WTC11 (cell line): ENCODE data around the gene HBG1.

ENCODE experiments used
- ESRRA ChIP-seq: sonication (generic); formaldehyde crosslinking; IDR thresholded peaks from 2 replicates; pipeline ENCODE4 v1.8.1; 2022; ENCODE audit warnings: mild to moderate bottlenecking, missing genetic modification reagents, borderline replicate concordance
- ETV6 ChIP-seq: sonication (generic); formaldehyde crosslinking; IDR thresholded peaks from 2 replicates; pipeline ENCODE4 v1.8.1; 2022; ENCODE audit warnings: mild to moderate bottlenecking, missing genetic modification reagents
- MYBL2 ChIP-seq: sonication (generic); formaldehyde crosslinking; IDR thresholded peaks from 2 replicates; pipeline ENCODE4 v1.8.1; 2023; ENCODE audit warnings: mild to moderate bottlenecking, moderate library complexity, missing genetic modification reagents
- NFATC4 ChIP-seq: fragments of 250-450 bp; sonication (Bioruptor Pico); IDR thresholded peaks from 2 replicates; pipeline ENCODE4 v1.9.0; 2021; ENCODE audit warnings: mild to moderate bottlenecking
- NFYB ChIP-seq: sonication (generic); formaldehyde crosslinking; conservative IDR thresholded peaks from 2 replicates; pipeline ENCODE4 v1.8.0; 2022; ENCODE audit warnings: low read depth, missing genetic modification reagents
- TF ChIP-seq, protein P1 (sequence below): fragments of 200-600 bp; IDR thresholded peaks from 2 replicates; pipeline ENCODE4 v1.8.0; 2022; ENCODE audit warnings: antibody characterized with exemption
- TF ChIP-seq, protein P2 (sequence below): sonication (generic); formaldehyde crosslinking; IDR thresholded peaks from 2 replicates; pipeline ENCODE4 v1.8.0; 2022; ENCODE audit warnings: missing genetic modification reagents
- TF ChIP-seq, protein P3 (sequence below): sonication (generic); formaldehyde crosslinking; IDR thresholded peaks from 2 replicates; pipeline ENCODE4 v1.8.0; 2023; ENCODE audit warnings: mild to moderate bottlenecking, missing genetic modification reagents
- TF ChIP-seq, protein P4 (sequence below): sonication (generic); formaldehyde crosslinking; IDR thresholded peaks from 2 replicates; pipeline ENCODE4 v1.8.1; 2022; ENCODE audit warnings: low read depth, missing genetic modification reagents, borderline replicate concordance
- TF ChIP-seq, protein P5 (sequence below): sonication (generic); formaldehyde crosslinking; IDR thresholded peaks from 2 replicates; pipeline ENCODE4 v1.8.1; 2023; ENCODE audit warnings: mild to moderate bottlenecking, missing genetic modification reagents
- TF ChIP-seq, protein P6 (sequence below): sonication (generic); formaldehyde crosslinking; IDR thresholded peaks from 2 replicates; pipeline ENCODE4 v1.8.0; 2022; ENCODE audit warnings: mild to moderate bottlenecking, missing genetic modification reagents
- TF ChIP-seq, protein P7 (sequence below): sonication (generic); formaldehyde crosslinking; IDR thresholded peaks from 2 replicates; pipeline ENCODE4 v1.8.1; 2023; ENCODE audit warnings: mild to moderate bottlenecking, missing genetic modification reagents
- TF ChIP-seq, protein P8 (sequence below): sonication (generic); formaldehyde crosslinking; IDR thresholded peaks from 2 replicates; pipeline ENCODE4 v1.8.0; 2023; ENCODE audit warnings: missing genetic modification reagents, mild to moderate bottlenecking, borderline replicate concordance

DNA sequence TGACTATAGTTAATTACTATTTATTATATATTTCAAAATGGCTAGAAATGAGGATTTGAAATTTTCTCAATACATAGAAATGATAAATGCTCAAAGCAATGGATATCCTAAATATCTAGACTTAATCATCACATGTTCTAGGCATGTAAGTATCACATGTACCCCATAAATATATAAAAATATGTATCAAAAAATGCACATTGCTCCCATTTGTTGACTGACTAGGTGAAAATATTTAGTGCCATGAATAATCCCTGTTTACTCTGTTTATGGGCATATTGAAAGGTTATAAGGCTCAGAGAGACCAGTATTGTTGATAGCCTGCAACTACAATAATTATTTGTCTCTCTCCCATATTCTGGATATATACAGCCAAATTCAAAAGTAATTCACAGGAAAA, 17.0 kb upstream of the HBG1 start:
- TF ChIP-seq NFYB (CRISPR knock-in tag), result no peak
- TF ChIP-seq, protein P1, sequence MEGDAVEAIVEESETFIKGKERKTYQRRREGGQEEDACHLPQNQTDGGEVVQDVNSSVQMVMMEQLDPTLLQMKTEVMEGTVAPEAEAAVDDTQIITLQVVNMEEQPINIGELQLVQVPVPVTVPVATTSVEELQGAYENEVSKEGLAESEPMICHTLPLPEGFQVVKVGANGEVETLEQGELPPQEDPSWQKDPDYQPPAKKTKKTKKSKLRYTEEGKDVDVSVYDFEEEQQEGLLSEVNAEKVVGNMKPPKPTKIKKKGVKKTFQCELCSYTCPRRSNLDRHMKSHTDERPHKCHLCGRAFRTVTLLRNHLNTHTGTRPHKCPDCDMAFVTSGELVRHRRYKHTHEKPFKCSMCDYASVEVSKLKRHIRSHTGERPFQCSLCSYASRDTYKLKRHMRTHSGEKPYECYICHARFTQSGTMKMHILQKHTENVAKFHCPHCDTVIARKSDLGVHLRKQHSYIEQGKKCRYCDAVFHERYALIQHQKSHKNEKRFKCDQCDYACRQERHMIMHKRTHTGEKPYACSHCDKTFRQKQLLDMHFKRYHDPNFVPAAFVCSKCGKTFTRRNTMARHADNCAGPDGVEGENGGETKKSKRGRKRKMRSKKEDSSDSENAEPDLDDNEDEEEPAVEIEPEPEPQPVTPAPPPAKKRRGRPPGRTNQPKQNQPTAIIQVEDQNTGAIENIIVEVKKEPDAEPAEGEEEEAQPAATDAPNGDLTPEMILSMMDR, result no peak
- TF ChIP-seq, protein P2, sequence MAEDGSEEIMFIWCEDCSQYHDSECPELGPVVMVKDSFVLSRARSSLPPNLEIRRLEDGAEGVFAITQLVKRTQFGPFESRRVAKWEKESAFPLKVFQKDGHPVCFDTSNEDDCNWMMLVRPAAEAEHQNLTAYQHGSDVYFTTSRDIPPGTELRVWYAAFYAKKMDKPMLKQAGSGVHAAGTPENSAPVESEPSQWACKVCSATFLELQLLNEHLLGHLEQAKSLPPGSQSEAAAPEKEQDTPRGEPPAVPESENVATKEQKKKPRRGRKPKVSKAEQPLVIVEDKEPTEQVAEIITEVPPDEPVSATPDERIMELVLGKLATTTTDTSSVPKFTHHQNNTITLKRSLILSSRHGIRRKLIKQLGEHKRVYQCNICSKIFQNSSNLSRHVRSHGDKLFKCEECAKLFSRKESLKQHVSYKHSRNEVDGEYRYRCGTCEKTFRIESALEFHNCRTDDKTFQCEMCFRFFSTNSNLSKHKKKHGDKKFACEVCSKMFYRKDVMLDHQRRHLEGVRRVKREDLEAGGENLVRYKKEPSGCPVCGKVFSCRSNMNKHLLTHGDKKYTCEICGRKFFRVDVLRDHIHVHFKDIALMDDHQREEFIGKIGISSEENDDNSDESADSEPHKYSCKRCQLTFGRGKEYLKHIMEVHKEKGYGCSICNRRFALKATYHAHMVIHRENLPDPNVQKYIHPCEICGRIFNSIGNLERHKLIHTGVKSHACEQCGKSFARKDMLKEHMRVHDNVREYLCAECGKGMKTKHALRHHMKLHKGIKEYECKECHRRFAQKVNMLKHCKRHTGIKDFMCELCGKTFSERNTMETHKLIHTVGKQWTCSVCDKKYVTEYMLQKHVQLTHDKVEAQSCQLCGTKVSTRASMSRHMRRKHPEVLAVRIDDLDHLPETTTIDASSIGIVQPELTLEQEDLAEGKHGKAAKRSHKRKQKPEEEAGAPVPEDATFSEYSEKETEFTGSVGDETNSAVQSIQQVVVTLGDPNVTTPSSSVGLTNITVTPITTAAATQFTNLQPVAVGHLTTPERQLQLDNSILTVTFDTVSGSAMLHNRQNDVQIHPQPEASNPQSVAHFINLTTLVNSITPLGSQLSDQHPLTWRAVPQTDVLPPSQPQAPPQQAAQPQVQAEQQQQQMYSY, result no peak
- TF ChIP-seq MYBL2, result no peak
- no peak for TF ChIP-seq NFATC4
- TF ChIP-seq, protein P3, sequence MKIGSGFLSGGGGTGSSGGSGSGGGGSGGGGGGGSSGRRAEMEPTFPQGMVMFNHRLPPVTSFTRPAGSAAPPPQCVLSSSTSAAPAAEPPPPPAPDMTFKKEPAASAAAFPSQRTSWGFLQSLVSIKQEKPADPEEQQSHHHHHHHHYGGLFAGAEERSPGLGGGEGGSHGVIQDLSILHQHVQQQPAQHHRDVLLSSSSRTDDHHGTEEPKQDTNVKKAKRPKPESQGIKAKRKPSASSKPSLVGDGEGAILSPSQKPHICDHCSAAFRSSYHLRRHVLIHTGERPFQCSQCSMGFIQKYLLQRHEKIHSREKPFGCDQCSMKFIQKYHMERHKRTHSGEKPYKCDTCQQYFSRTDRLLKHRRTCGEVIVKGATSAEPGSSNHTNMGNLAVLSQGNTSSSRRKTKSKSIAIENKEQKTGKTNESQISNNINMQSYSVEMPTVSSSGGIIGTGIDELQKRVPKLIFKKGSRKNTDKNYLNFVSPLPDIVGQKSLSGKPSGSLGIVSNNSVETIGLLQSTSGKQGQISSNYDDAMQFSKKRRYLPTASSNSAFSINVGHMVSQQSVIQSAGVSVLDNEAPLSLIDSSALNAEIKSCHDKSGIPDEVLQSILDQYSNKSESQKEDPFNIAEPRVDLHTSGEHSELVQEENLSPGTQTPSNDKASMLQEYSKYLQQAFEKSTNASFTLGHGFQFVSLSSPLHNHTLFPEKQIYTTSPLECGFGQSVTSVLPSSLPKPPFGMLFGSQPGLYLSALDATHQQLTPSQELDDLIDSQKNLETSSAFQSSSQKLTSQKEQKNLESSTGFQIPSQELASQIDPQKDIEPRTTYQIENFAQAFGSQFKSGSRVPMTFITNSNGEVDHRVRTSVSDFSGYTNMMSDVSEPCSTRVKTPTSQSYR, result no peak
- TF ChIP-seq, protein P4, sequence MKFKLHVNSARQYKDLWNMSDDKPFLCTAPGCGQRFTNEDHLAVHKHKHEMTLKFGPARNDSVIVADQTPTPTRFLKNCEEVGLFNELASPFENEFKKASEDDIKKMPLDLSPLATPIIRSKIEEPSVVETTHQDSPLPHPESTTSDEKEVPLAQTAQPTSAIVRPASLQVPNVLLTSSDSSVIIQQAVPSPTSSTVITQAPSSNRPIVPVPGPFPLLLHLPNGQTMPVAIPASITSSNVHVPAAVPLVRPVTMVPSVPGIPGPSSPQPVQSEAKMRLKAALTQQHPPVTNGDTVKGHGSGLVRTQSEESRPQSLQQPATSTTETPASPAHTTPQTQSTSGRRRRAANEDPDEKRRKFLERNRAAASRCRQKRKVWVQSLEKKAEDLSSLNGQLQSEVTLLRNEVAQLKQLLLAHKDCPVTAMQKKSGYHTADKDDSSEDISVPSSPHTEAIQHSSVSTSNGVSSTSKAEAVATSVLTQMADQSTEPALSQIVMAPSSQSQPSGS (CRISPR knock-in tag), result no peak
- TF ChIP-seq, protein P5, sequence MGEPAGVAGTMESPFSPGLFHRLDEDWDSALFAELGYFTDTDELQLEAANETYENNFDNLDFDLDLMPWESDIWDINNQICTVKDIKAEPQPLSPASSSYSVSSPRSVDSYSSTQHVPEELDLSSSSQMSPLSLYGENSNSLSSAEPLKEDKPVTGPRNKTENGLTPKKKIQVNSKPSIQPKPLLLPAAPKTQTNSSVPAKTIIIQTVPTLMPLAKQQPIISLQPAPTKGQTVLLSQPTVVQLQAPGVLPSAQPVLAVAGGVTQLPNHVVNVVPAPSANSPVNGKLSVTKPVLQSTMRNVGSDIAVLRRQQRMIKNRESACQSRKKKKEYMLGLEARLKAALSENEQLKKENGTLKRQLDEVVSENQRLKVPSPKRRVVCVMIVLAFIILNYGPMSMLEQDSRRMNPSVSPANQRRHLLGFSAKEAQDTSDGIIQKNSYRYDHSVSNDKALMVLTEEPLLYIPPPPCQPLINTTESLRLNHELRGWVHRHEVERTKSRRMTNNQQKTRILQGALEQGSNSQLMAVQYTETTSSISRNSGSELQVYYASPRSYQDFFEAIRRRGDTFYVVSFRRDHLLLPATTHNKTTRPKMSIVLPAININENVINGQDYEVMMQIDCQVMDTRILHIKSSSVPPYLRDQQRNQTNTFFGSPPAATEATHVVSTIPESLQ, result no peak
- TF ChIP-seq, protein P6, sequence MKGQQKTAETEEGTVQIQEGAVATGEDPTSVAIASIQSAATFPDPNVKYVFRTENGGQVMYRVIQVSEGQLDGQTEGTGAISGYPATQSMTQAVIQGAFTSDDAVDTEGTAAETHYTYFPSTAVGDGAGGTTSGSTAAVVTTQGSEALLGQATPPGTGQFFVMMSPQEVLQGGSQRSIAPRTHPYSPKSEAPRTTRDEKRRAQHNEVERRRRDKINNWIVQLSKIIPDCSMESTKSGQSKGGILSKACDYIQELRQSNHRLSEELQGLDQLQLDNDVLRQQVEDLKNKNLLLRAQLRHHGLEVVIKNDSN (CRISPR knock-in tag), result no peak
- TF ChIP-seq, protein P7, sequence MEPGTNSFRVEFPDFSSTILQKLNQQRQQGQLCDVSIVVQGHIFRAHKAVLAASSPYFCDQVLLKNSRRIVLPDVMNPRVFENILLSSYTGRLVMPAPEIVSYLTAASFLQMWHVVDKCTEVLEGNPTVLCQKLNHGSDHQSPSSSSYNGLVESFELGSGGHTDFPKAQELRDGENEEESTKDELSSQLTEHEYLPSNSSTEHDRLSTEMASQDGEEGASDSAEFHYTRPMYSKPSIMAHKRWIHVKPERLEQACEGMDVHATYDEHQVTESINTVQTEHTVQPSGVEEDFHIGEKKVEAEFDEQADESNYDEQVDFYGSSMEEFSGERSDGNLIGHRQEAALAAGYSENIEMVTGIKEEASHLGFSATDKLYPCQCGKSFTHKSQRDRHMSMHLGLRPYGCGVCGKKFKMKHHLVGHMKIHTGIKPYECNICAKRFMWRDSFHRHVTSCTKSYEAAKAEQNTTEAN (CRISPR knock-in tag), result no peak
- no peak for TF ChIP-seq ESRRA (CRISPR knock-in tag)
- TF ChIP-seq, protein P8, sequence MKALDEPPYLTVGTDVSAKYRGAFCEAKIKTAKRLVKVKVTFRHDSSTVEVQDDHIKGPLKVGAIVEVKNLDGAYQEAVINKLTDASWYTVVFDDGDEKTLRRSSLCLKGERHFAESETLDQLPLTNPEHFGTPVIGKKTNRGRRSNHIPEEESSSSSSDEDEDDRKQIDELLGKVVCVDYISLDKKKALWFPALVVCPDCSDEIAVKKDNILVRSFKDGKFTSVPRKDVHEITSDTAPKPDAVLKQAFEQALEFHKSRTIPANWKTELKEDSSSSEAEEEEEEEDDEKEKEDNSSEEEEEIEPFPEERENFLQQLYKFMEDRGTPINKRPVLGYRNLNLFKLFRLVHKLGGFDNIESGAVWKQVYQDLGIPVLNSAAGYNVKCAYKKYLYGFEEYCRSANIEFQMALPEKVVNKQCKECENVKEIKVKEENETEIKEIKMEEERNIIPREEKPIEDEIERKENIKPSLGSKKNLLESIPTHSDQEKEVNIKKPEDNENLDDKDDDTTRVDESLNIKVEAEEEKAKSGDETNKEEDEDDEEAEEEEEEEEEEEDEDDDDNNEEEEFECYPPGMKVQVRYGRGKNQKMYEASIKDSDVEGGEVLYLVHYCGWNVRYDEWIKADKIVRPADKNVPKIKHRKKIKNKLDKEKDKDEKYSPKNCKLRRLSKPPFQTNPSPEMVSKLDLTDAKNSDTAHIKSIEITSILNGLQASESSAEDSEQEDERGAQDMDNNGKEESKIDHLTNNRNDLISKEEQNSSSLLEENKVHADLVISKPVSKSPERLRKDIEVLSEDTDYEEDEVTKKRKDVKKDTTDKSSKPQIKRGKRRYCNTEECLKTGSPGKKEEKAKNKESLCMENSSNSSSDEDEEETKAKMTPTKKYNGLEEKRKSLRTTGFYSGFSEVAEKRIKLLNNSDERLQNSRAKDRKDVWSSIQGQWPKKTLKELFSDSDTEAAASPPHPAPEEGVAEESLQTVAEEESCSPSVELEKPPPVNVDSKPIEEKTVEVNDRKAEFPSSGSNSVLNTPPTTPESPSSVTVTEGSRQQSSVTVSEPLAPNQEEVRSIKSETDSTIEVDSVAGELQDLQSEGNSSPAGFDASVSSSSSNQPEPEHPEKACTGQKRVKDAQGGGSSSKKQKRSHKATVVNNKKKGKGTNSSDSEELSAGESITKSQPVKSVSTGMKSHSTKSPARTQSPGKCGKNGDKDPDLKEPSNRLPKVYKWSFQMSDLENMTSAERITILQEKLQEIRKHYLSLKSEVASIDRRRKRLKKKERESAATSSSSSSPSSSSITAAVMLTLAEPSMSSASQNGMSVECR (CRISPR knock-in tag), result no peak
- no peak for TF ChIP-seq ETV6 (CRISPR knock-in tag)
